IPS-20b (cell line): ENCODE results near the gene HINT3.
"Not testable (repeated sequence)": the region's sequence is repeated elsewhere in the genome, so short reads cannot be mapped to it uniquely, and the experiment has no call there.

ENCODE experiments used
- H3K27ac ChIP-seq: one replicate; pipeline ENCODE4 v1.5.1; 2013; ENCODE audit warnings: low read length
- H3K27me3 ChIP-seq: 2 replicates; pipeline ENCODE4 v1.6.1; 2013; ENCODE audit warnings: mild to moderate bottlenecking, low read length, inconsistent platforms; ENCODE audit not compliant: insufficient read depth
- H3K36me3 ChIP-seq: 2 replicates; pipeline ENCODE4 v1.6.1; 2013; ENCODE audit warnings: low read depth, mild to moderate bottlenecking, inconsistent platforms, low read length, moderate library complexity; ENCODE audit not compliant: insufficient read depth
- H3K4me1 ChIP-seq: 2 replicates; pipeline ENCODE4 v1.6.1; 2013; ENCODE audit warnings: mild to moderate bottlenecking, control low read depth, inconsistent platforms, low read length, moderate library complexity; ENCODE audit not compliant: insufficient read depth
- H3K4me3 ChIP-seq: 2 replicates; pipeline ENCODE4 v1.5.1; 2013; ENCODE audit warnings: mild to moderate bottlenecking, low read length, inconsistent platforms
- H3K9ac ChIP-seq: 2 replicates; pipeline ENCODE4 v1.6.1; 2013; ENCODE audit warnings: low read depth, mild to moderate bottlenecking, inconsistent platforms, low read length, moderate library complexity
- H3K9me3 ChIP-seq: 2 replicates; pipeline ENCODE4 v1.6.1; 2013; ENCODE audit warnings: mild to moderate bottlenecking, low read depth, low read length, inconsistent platforms; ENCODE audit not compliant: insufficient read depth

The HINT3 gene

GRCh38 chr6:125970760-125971159, 14.2 kb downstream of the HINT3 start:
- Histone ChIP-seq H3K36me3 (no peaks in the 10 kb centered on the region; the same call in 1 of the 2 replicates), H3K27ac (no peak overlapping the region), H3K9me3 (no peaks in the 10 kb centered on the region), H3K9ac (no peak overlapping the region), H3K4me1 (no peaks in the 10 kb centered on the region), H3K4me3 (no peak overlapping the region), H3K27me3 (no peaks in the 10 kb centered on the region)

DNA sequence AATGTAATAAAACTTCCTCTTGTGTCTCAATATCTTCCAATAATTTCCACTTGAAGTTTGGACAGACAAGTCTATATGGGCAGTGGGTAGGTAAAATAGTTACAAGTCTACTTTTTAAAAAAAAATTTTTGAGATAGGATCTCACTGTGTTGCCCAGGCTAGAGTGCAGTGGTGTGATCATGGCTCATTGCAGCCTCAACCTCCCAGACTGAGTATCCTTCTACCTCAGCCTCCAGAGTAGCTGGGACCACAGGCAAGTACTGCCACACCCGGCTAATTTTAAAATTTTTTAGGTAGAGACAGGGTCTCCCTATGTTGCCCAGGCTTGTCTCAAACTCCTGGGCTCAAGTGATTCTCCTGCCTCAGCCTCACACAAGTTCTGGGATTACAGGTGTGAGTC, 15.9 kb downstream of the HINT3 start:
- not testable (repeated sequence) for H3K4me3 ChIP-seq, H3K27ac ChIP-seq, H3K9ac ChIP-seq, H3K4me1 ChIP-seq, H3K27me3 ChIP-seq, H3K36me3 ChIP-seq, H3K9me3 ChIP-seq

DNA sequence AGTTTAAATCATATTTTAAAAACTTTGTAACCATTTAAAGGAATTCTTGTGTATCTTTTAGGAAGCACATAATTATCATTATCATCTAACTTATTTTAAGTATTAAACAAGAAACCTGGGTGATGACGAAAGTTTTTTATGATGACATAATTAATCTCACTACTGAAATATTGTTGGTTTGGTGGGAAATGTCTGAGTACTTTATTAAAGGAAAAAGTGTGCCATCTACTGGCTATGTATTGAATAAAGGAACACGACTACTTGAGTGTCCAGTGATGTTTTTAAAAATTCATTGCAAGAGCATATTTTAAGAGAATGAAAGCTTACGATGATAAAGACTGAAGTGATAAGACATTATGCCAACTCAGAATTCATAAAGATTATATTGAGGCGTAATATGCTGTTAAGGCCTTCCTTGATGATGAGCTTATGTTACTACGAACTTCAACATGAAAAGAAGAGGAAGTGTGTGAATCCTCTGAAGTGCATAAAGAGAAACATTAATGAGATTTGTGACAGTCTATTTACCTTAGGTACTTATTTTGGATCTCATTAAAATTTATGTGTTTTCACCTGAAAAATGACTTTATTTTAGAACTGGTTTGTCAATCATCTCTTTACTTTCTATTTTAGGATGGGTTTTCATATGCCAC, 17.8 kb downstream of the HINT3 start:
- no peaks in the 10 kb centered on the region for H3K9me3 ChIP-seq
- H3K4me1 ChIP-seq = no peaks in the 10 kb centered on the region
- no peak overlapping the region for H3K9ac ChIP-seq
- H3K27ac ChIP-seq = no peak overlapping the region
- no peaks in the 10 kb centered on the region for H3K27me3 ChIP-seq
- H3K36me3 ChIP-seq = no peaks in the 10 kb centered on the region; the same call in 1 of the 2 replicates
- no peak overlapping the region for H3K4me3 ChIP-seq

DNA sequence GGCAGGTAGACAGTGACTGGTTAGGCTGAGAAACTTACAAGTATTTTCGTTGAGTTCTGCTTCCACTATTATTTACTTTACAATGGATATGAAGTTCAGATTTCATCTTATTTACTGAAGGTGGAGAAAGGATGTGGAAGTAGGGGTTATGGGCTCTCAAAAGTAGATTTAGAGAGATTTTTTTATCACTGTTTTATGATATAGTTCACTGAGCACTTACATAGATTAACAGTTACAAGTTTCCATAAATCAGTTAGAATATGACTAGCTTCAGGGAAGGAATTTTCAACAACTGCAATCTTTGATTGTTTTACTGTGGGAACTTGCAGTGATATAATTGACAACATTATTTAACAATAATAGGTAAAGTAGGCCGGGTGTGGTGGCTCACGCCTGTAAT, 22.5 kb downstream of the HINT3 start:
- Histone ChIP-seq H3K4me1 (no peaks in the 10 kb centered on the region), H3K27me3 (no peaks in the 10 kb centered on the region), H3K4me3 (no peak overlapping the region), H3K9ac (no peak overlapping the region), H3K27ac (no peak overlapping the region), H3K9me3 (no peaks in the 10 kb centered on the region), H3K36me3 (no peaks in the 10 kb centered on the region; the same call in 1 of the 2 replicates)

DNA sequence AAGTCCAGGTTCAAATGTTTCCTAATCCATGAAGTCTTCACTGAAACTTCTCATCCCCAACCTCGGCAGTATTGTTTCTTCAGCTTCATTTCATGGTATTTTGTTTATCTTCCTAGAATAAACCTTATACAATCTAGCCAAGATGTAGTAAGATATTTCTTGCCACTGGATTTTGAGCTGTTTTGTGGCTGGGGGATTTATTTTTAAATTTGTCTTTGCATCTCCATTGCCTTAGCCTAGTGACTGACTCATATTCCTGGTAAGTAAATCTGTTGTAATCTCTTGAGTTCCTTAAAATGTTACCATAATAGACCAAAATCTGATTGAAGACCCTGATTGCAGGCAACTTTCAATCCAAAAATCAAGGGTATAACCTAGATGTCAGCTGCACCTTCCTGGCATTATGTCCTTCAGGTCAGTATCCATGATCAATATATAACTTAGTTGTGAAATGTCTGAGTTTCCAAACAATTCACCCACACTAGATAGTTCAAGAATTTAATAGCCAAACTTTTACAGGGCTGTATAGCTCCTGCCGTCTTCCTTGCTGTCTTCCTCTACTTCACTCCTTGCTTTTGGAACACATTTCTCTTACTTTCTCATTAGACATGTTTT, 25.1 kb downstream of the HINT3 start:
- no peak overlapping the region for H3K9ac ChIP-seq
- H3K27ac ChIP-seq = no peak overlapping the region
- H3K36me3 ChIP-seq = no peaks in the 10 kb centered on the region
- H3K4me3 ChIP-seq = no peak overlapping the region
- no peaks in the 10 kb centered on the region for H3K27me3 ChIP-seq
- H3K9me3 ChIP-seq = no peaks in the 10 kb centered on the region
- no peaks in the 10 kb centered on the region for H3K4me1 ChIP-seq

- no peak overlapping the region for H3K9ac ChIP-seq
- no peaks in the 10 kb centered on the region for H3K9me3 ChIP-seq
- no peaks in the 10 kb centered on the region for H3K27me3 ChIP-seq
- H3K4me1 ChIP-seq = peaks cover 9% of the 10 kb centered on the region; the same call in 1 of the 2 replicates
- no peak overlapping the region for H3K4me3 ChIP-seq
- no peak overlapping the region for H3K27ac ChIP-seq
- no peaks in the 10 kb centered on the region for H3K36me3 ChIP-seq
Observed at GRCh38 chr6:125983246-125983945, 26.8 kb downstream of the HINT3 start.

DNA sequence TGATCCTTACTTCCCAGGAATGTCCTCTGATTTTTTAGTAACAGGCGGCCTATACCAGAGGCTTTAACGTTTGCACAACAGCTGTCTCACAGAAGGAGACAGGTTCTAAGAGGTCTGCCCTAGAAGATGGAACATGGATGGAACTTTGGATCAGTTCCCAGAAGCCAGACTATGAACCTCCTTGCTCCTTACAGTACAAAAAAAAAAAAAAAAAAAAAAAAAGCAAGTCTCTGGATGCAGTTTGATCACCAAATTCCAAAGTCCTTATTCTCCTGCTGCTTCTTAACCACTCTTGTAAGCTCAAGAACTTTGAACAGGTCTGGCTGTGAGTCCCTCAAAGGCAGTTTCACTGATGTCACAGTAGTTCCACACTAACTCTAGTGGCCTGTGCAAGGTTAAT, 27.7 kb downstream of the HINT3 start:
- H3K4me1 ChIP-seq = peaks cover 17% of the 10 kb centered on the region; the same call in 1 of the 2 replicates
- H3K36me3 ChIP-seq = no peaks in the 10 kb centered on the region
- no peaks in the 10 kb centered on the region for H3K9me3 ChIP-seq
- H3K4me3 ChIP-seq = no peak overlapping the region
- no peak overlapping the region for H3K27ac ChIP-seq
- no peak overlapping the region for H3K9ac ChIP-seq
- H3K27me3 ChIP-seq = no peaks in the 10 kb centered on the region

- Histone ChIP-seq H3K9ac (peak overlapping the region; percentile 95; the same call in 1 of the 2 replicates), H3K4me1 (peaks cover 24% of the 10 kb centered on the region; the same call in 1 of the 2 replicates), H3K27me3 (no peaks in the 10 kb centered on the region), H3K27ac (no peak overlapping the region), H3K9me3 (no peaks in the 10 kb centered on the region), H3K36me3 (no peaks in the 10 kb centered on the region), H3K4me3 (peak overlapping the region; percentile 74)
Observed at GRCh38 chr6:125985522-125985921, 29.0 kb downstream of the HINT3 start.

GRCh38 chr6:125985979-125986300, 29.4 kb downstream of the HINT3 start:
- Histone ChIP-seq H3K9me3 (no peaks in the 10 kb centered on the region), H3K27ac (peak overlapping the region; percentile 65), H3K4me1 (peaks cover 24% of the 10 kb centered on the region; the same call in 1 of the 2 replicates), H3K9ac (peak overlapping the region; percentile 95), H3K4me3 (peak overlapping the region; percentile 74), H3K36me3 (no peaks in the 10 kb centered on the region), H3K27me3 (no peaks in the 10 kb centered on the region)

DNA sequence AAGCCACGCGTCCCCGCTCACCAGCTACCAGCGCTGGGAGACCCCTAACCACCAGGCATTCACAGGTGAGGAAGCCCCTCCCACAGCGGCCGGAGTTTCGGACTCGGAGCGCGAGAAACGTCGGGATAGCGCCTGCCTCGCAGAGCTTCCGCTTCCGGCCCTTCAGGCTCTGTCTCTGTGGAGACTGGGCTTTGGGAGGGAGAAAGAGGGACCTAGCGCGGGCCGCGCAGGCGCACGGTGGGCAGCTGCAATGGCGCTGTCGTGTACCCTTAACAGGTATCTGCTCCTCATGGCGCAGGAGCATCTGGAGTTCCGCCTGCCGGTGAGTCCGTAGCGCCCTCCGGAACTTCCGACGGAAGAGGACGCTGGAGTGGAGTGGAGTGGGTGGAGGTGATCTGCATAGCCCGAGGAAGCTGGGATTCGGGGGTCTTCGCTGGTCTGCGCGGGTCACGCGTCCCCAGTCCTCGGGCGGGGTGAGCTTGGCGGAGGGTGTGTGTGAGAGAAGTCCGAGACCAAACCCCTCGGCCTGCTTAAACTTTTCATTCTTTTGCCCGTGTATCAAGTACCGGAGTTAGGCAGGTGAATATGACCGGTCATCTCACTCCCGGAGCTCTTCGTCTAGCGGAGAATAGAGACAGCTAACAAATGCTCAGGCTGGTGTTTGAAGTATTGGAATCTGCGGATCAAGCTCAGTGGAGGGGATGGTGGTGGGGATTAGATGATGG, 29.9 kb downstream of the HINT3 start, which contains the start of gene TRMT11:
Gene TRMT11 (plus strand): TSS at position 240 of the 725 bp plus-strand sequence. CDS start 11 bp downstream, at position 251.
- H3K36me3 ChIP-seq = no peaks in the 10 kb centered on the region
- peaks cover 24% of the 10 kb centered on the region; the same call in 1 of the 2 replicates for H3K4me1 ChIP-seq
- peak within 1 kb of the TSS; percentile 75 for H3K27ac ChIP-seq
- H3K27me3 ChIP-seq = no peaks in the 10 kb centered on the region
- peak within 1 kb of the TSS; percentile 95 for H3K9ac ChIP-seq
- peak within 1 kb of the TSS; percentile 74 for H3K4me3 ChIP-seq
- H3K9me3 ChIP-seq = no peaks in the 10 kb centered on the region

DNA sequence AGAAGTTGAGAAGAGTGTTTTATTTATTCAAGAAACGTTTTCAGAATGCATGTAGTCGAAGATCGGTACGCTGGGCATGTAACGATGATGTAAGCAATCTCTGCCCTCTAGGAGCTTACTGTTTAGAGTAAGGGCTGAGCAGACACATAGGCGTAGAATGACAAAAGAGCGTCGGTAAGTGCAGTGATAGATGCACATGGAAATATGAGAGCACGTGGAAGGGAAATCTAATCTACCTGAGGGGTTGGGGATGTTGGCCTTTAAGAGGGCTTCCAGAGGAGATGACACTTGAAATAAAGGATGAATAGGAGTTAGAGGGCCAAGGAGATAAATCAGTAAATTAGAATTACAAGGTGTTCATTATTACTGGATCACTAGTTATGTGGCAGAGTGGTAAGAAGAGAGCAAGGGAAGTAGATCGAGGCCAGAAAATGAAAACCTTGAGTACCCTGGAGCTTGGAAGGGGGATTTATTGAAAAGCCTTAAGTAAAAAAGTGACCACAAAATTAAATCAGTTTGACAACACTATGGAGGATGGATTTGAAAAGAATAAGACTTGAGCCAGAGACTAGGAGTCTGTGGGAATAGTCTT, 30.6 kb downstream of the HINT3 start:
- peak overlapping the region; percentile 75 for H3K27ac ChIP-seq
- peak overlapping the region; percentile 74 for H3K4me3 ChIP-seq
- H3K4me1 ChIP-seq = peaks cover 24% of the 10 kb centered on the region; the same call in 1 of the 2 replicates
- H3K9ac ChIP-seq = peak overlapping the region; percentile 95
- H3K36me3 ChIP-seq = no peaks in the 10 kb centered on the region
- H3K27me3 ChIP-seq = no peaks in the 10 kb centered on the region
- no peaks in the 10 kb centered on the region for H3K9me3 ChIP-seq
